GM18511 (cell line): ENCODE results near the gene PCLO.

ENCODE experiments used
- ATAC-seq: cut with Tn5 transposase; IDR thresholded peaks from one replicate; pipeline ENCODE4 v1.9.1; 2021; ENCODE audit warnings: mild to moderate bottlenecking, moderate library complexity; ENCODE audit not compliant: unreplicated experiment

The PCLO gene, protein sequence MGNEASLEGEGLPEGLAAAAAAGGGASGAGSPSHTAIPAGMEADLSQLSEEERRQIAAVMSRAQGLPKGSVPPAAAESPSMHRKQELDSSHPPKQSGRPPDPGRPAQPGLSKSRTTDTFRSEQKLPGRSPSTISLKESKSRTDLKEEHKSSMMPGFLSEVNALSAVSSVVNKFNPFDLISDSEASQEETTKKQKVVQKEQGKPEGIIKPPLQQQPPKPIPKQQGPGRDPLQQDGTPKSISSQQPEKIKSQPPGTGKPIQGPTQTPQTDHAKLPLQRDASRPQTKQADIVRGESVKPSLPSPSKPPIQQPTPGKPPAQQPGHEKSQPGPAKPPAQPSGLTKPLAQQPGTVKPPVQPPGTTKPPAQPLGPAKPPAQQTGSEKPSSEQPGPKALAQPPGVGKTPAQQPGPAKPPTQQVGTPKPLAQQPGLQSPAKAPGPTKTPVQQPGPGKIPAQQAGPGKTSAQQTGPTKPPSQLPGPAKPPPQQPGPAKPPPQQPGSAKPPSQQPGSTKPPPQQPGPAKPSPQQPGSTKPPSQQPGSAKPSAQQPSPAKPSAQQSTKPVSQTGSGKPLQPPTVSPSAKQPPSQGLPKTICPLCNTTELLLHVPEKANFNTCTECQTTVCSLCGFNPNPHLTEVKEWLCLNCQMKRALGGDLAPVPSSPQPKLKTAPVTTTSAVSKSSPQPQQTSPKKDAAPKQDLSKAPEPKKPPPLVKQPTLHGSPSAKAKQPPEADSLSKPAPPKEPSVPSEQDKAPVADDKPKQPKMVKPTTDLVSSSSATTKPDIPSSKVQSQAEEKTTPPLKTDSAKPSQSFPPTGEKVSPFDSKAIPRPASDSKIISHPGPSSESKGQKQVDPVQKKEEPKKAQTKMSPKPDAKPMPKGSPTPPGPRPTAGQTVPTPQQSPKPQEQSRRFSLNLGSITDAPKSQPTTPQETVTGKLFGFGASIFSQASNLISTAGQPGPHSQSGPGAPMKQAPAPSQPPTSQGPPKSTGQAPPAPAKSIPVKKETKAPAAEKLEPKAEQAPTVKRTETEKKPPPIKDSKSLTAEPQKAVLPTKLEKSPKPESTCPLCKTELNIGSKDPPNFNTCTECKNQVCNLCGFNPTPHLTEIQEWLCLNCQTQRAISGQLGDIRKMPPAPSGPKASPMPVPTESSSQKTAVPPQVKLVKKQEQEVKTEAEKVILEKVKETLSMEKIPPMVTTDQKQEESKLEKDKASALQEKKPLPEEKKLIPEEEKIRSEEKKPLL (N-terminal part only)

DNA sequence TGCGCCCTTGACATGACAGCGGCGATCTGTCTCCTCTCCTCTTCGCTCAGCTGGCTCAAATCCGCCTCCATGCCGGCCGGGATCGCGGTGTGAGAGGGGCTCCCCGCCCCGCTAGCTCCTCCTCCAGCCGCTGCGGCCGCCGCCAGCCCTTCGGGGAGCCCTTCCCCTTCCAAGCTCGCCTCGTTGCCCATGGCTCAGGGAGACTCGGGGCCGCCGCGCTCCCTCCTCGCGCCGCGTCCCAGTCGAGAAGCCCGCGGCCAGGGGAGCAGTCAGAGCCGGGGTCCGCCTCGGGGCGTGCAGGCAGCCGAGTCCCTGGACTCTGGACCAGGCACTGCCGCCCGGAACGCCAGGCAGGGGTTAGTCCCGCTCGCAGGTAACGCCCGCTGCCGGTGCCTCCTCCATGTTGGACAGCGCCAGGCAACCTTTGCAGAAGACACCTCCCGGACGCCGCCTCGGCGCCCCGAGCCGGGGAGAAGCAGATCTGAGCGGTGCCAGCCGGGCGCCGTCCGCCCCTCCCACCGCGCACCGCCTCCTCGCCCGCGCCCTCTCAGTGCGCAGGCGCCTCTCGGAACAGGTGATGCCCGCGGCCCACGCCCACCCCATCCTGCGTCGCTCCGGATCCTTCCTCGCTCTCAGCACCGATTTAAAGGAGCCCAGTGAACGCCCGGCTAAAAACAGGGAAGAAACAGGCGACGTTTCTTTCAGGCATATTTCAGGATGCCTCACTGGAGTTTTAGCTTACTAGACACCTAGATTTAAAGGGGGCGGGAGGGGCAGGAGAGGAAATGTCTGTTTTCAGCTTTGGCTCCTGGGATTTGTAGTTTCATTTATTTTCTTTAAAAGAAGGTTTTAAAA, at the start of gene PCLO:
PCLO (minus strand) TSS at position 483 of the 855 bp plus-strand sequence; CDS start at position 191, 292 bp downstream.
- peak; percentile 97 for ATAC-seq

DNA sequence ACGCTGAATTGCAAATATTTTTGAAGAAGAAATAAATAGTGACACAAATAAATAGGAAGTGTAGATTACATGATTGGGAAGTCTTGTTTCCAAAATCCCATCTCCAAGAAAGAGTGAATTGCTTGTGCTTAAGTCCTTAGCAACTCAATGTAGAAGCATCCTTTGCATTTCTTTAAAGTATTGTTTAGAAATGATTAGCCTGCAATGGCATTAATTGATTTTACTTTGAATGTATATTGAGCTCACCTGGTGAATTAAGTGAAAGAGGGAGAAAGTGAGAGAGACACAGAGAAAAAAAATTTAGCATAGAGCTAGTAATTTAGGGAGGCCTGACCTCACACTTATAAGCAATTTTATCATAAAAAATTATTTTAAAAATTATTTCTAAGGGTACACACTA, 49.0 kb upstream of the PCLO start:
- ATAC-seq = no peak

DNA sequence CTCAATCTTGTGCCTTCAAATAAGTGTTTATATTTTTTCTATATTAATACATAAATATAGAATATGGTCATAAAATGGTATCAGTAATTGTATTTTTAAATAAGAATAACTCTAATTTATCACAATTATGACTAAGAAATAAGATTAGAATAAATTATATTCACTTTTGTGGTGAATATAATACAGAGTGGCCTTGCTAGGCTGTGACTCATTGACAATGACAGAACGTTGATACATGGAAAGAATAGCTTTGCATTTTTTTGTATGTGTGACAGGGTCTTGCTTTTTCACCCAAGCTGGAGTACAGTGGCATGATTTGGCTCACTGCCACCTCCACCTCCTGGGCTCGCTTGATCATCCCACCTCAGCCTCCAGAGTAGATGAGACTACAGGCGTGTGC, 47.8 kb upstream of the PCLO start:
- ATAC-seq = no peak

DNA sequence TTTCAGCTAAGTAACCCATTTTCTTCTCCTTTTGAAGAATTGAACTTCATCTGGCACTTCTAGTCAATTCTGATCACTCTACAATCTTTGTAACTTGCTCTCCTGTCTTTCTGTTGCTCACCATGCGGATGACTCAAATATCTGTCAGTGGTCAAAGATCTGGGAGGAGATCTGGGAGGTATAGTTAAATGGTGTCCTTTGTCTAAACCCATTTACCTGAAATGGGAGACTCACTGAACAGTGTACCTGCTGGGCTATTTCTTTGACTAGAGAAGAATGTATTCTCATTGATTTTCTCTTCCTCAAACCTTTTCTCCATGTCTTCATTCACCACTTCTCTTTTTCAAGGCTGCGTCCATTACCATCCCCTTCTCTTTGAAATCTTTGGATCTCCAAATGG, 42.0 kb upstream of the PCLO start:
- no peak for ATAC-seq

DNA sequence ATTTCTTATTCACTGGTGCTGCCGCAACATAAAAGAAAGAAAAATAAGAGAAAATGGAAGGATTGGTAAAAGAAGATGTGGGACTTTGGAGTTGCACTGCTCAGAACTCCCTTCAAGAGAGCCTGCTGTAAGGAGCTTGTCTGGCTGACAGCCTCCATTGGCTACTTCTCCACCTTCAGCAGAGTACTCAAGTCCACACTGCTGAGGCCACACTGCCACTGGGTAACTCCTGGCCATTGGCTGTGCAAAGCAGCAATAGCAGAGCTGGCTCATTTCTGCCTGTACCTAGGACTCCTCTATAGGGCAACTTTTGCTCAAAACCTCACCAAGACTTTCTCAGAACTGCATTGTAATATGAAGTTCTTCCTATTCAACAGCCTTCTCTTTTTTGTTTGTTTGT, 38.7 kb upstream of the PCLO start:
- no peak for ATAC-seq

DNA sequence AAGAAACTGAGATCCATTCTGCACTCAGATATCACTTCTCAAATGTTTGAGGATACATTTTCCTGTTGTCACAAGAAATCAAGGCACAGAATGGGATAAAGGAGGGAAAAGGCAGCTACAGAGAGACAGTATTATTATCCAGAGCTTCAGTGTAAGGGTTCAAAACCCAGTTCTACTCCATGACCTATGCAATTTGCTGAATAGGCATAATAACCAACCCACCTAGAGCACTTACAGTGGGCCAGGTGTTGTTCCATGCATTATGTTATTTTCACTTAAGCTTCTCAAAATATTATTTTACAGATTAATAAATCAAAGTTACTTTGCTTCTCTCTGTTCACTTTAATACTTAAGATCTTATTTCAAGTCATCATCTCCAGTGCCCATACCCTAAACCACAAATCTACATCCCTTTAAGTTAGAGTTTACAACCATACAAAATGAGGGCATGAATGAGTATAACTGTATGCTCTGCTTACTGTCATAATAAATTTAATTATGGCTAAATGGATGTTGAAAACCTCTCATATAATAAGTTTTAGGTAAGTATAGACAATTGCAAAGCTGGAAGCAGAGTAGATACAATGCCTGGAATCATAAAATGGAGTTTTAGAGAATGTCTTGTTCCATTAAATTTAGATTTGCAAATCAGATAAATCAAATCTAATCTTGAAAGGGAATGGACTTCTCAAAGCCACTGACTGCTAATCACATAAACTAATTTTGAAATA, 28.1 kb upstream of the PCLO start:
- no peak for ATAC-seq

DNA sequence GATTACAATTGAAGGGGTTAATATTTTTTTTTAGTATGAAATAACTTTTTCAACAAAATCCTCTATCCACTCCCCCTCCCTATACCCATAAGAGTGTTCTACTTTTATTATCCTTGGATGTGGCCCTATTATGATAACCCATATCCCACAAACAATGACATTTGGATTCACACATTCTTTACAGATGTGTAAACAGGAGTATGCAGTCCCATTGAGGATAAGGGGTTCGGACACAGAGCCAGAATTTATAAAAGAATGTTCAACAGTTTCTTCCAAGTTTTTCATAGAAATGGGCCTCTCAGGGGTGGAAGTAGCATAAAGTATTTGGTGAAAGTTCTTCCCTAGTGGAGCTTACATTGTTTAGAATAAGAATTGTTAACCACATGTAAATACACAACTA, 16.1 kb upstream of the PCLO start:
- no peak for ATAC-seq

DNA sequence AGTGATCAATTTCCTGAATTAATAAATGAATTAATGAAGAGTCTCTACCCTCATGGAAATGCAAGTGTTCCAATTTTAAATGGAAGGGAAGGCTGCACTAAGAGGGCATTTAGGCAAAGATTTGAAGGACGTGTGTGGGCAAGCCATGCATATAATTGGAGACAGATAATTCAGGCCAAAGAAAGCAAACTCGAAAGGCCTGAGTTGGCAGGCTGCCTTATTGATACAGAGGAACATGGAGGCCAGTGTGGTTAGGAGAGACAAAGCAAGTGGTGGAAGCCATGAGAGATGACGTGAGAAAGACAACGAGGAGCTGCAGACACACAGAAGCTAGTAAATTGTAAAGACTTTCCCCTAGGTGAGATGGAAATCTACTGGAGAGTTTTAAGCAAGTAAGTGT, 15.4 kb upstream of the PCLO start:
- no peak for ATAC-seq

DNA sequence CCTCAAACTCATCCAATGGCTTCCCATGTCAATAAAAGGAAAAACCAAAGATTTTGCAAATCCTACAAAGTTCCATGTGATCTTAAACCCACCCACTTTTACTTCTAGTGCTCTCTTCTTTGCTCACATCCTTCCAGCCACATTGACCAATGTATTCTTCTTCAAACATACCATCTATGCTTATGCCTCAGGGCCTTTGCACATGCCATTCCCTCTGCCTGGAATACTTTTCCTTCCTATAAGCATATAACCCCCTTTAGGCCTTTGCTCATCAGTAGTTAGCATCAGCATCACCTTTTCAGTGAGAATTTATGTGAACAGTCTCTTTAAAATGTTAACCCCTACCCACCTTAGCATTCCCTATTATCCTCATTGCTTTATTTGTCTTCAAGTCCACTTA, 11.0 kb upstream of the PCLO start:
- ATAC-seq = no peak

DNA sequence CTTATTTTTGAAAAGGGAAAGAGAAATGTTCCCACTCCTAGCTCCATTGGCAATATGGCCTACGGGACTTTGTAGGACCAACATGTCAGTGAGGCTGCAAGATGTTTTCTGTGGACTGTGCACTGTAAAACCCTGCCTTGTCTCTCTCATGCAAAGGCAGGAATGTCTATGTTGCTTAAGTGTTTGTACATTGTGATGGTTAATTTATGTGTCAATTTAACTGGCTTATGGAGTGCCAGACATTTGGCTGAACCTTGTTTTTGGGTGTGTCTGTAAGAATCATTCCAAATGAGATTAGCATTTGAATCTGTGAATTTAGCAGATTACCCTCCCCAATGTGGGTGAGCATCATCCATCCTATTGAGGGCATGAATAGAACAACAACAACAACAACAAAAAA, 4.1 kb upstream of the PCLO start:
- no peak for ATAC-seq

DNA sequence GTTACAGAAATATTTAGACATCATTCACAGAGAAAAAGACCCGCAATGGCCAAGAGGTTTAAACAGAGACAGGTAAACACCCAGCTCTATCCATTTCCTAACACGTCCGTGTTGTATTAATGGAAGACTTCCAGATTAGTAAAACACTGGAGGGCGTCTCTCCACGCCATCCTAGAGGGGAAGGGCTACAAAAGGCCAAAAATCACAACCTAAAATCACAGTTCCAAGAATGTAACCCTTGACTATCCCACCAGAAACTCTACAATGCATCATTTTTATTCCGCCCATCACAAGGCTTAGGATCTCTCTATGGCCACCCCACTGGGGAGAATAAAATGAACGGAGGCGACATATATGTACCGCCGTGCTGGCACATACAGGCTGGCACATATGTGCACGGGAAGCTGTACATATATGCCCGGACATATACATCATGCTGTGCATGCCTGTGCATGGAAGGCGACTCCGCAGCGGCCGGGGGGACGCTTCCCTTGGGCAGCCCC, 734 bp downstream of the PCLO start:
- ATAC-seq = no peak

DNA sequence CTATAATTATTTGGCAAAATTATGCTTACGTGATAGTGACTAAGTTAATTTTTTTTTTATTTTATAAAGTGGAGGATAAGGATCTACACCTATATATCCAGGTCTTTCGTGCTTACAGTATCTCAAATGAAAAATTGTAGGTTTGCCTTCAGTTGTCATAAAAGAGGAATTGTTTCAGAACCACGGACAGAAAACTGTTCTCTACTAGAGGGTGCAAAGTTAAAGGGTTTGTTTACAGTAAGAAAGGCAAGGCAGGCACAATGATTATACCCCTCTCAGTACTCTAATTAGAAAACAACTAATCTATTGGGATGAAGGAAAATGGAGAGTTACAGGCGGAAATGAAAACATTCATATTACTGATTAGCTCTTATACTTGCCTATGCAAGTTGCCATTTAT, 1.5 kb downstream of the PCLO start:
- no peak for ATAC-seq

DNA sequence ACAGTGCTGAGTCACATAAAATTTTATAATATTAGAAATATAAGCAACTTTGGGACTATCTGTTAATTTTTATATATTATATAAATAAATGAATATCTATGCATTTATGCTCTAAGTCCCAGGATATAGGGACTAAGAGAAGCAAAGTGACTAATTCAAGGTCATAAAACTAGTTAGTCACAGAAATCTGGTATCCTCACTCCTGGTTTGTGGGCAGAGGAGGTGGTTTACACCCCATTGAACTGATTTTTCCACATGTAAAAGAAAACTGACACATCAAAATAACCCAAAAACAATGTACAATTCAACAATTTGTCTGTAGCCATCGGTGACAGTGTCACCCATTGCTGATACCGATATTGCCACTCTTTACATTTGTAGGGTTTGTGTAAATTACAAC, 3.0 kb downstream of the PCLO start:
- ATAC-seq = no peak

DNA sequence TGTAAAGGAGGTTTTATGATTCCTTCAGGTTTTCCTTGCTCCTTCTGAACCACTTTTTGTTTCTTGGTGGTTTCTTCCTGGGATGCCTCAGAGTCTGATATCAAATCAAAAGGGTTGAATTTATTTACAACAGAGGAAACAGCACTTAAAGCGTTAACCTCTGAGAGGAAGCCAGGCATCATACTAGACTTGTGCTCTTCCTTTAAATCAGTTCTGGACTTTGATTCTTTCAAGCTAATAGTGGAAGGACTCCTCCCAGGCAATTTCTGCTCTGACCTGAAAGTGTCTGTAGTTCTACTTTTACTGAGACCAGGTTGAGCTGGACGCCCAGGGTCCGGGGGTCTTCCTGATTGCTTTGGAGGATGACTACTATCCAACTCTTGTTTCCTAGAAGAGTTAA, 6.7 kb downstream of the PCLO start:
- ATAC-seq = no peak

DNA sequence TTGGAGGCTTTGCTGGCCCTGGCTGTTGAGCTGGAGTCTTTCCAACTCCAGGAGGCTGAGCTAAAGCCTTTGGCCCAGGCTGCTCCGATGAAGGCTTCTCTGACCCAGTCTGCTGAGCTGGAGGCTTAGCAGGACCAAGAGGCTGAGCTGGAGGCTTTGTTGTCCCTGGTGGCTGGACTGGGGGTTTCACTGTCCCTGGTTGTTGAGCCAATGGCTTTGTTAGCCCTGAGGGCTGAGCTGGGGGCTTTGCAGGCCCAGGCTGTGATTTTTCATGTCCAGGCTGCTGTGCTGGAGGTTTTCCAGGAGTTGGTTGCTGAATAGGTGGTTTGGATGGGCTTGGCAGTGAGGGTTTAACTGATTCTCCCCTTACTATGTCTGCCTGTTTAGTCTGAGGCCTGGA, 7.3 kb downstream of the PCLO start:
- no peak for ATAC-seq

DNA sequence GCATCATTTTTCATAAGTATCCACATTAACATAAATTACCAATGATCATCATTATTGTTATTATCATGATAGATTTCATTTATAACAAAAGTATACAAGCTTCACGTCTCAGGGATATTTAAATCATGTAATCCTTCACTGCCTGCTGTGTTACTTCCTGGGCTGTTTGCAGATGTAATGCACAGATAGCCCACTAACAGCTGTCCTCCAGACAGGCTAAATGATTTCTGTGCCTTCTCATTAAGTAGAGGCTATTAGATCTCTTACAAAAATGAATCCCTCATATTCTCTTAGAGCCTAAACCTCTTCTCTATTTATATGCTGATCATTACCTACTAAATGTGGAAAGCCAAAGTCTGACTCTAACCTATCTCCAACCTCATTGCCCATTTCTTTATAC, 9.3 kb downstream of the PCLO start:
- no peak for ATAC-seq

DNA sequence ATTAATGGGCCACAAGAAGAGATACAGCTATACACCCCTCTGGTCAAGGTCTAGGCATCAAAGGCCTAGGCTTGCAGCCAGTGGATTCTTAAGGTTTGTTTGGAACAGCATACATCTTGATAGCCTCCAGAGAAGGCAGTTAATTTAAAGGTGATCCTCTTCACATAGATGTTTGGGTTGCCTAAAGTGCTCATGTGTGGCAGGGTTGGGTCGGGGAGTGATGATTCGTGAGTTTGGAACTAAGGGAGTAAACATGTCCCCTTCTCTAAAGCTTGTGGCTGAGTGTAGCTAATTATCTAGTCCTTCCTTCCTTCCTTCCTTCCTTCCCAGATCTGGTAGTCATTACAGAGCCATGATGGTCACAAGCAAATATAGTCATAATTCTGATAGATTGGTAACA, 12.4 kb downstream of the PCLO start:
- ATAC-seq = no peak

DNA sequence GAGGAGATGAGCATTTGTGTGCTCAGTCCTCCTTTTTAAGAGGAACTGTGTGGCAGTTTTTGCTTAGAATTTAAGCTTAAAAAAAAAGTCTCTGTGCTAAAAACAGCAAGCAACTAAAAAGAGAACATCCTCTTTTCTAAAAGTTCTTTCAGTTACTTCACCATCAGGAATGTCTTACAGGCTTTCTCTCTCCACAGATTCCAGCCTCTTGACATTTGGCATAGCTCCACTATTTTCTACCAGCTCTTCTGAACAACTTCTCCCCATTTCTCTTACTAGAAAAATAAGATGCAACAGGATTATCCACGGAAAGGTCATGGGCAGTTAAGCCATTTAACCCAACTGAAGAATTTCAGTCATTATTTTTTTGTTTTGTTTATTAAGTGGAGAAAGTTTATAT, 13.2 kb downstream of the PCLO start:
- no peak for ATAC-seq

DNA sequence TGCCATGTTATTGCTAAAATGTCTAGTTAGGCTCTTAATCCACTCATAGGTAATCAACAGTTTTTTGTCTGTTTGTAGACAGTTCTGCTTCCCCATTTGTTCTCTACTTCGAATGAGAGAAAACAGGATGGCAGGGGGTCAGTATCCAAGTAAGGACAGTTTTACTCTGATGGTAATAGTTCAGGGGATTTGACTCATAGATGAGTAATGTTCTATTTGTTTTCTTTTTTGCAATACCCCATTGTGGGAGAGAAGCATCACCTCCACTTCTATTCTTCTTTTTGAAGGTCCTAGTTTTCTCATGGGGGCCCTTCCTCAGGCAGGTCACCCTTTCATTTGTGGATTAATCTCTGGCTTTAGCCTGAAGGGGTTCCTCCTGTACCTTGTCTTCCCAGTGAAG, 13.9 kb downstream of the PCLO start:
- ATAC-seq = no peak

DNA sequence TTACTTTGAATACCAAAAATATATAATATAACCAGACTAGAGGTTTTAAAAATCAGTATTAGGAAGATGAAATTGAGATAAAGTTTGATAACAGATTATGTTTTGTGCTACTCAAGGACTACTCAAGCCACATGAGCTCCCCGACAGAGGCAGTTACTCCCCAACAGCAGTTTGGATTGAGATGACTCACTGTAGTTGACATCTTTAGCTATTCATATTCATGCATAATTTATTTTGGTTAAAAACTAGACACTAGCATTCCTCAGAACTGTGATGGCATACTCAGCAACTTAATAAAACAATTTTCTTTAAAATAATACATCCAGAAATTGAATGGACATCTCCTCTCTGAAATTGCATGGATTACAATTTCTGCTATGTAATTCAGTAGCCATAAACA, 19.6 kb downstream of the PCLO start:
- no peak for ATAC-seq
